WTC11 (cell line): ENCODE measurements around the gene CELF4. TPM values are rescaled to one million over a fixed set of nuclear protein-coding genes. Genes with fewer than 3 reads are reported as not detected.

Source experiments
- ATAC-seq: fragments of 200-7000 bp; cut with Tn5 transposase; 2 replicates; pipeline ENCODE4 v1.10.0; 2021; ENCODE audit warnings: mild to moderate bottlenecking, moderate library complexity
- CTCF ChIA-PET: fragments of 300-600 bp; sonication (Branson Sonifier 250); formaldehyde crosslinking; loops from one replicate; lab custom pipeline; 2021; ENCODE audit warnings: antibody characterized with exemption; lab: Charles Lee
- POLR2A ChIA-PET: fragments of 350-600 bp; sonication (Branson Sonifier 250); formaldehyde crosslinking; loops from one replicate; lab custom pipeline; 2021; ENCODE audit warnings: antibody characterized with exemption; lab: Charles Lee
- DNase-seq: peaks from one replicate; pipeline ENCODE4 v3.0.0; 2021; ENCODE audit warnings: low spot score
- H3K27ac Mint-ChIP-seq: 2 replicates; pipeline ENCODE4 v1.8.0; 2021; ENCODE audit warnings: mixed read lengths
- H3K27me3 Mint-ChIP-seq: 2 replicates; pipeline ENCODE4 v1.8.0; 2021; ENCODE audit warnings: low read depth, mild to moderate bottlenecking, moderate library complexity, mixed read lengths
- H3K36me3 Mint-ChIP-seq: 2 replicates; pipeline ENCODE4 v1.8.0; 2021; ENCODE audit warnings: mixed read lengths
- H3K4me1 Mint-ChIP-seq: 2 replicates; pipeline ENCODE4 v1.8.0; 2022; ENCODE audit warnings: mixed read lengths
- H3K4me3 Mint-ChIP-seq: 2 replicates; pipeline ENCODE4 v1.8.0; 2021; ENCODE audit warnings: mild to moderate bottlenecking, moderate library complexity, mixed read lengths
- H3K9me3 Mint-ChIP-seq: 2 replicates; pipeline ENCODE4 v1.8.0; 2021; ENCODE audit warnings: mixed read lengths
- ATF1 ChIP-seq: sonication (generic); formaldehyde crosslinking; IDR thresholded peaks from 2 replicates; pipeline ENCODE4 v1.8.1; 2023; ENCODE audit warnings: mild to moderate bottlenecking, moderate library complexity, missing genetic modification reagents
- CBFB ChIP-seq: sonication (generic); formaldehyde crosslinking; IDR thresholded peaks from 2 replicates; pipeline ENCODE4 v1.8.1; 2022; ENCODE audit warnings: mild to moderate bottlenecking, low read depth, missing genetic modification reagents
- E2F1 ChIP-seq: sonication (generic); formaldehyde crosslinking; IDR thresholded peaks from 2 replicates; pipeline ENCODE4 v1.8.0; 2022; ENCODE audit warnings: mild to moderate bottlenecking, missing genetic modification reagents
- ESRRA ChIP-seq: sonication (generic); formaldehyde crosslinking; IDR thresholded peaks from 2 replicates; pipeline ENCODE4 v1.8.1; 2022; ENCODE audit warnings: mild to moderate bottlenecking, missing genetic modification reagents, borderline replicate concordance
- FOXP1 ChIP-seq: sonication (generic); formaldehyde crosslinking; IDR thresholded peaks from 2 replicates; pipeline ENCODE4 v1.8.0; 2022; ENCODE audit warnings: missing genetic modification reagents, mild to moderate bottlenecking, moderate library complexity, borderline replicate concordance
- IRF2 ChIP-seq: sonication (generic); formaldehyde crosslinking; IDR thresholded peaks from 2 replicates; pipeline ENCODE4 v1.8.0; 2022; ENCODE audit warnings: low read depth, missing genetic modification reagents, borderline replicate concordance
- KAT7 ChIP-seq: sonication (generic); formaldehyde crosslinking; IDR thresholded peaks from 2 replicates; pipeline ENCODE4 v1.8.1; 2023; ENCODE audit warnings: missing genetic modification reagents, mild to moderate bottlenecking, borderline replicate concordance
- NFATC4 ChIP-seq: fragments of 250-450 bp; sonication (Bioruptor Pico); IDR thresholded peaks from 2 replicates; pipeline ENCODE4 v1.9.0; 2021; ENCODE audit warnings: mild to moderate bottlenecking
- NFE2L1 ChIP-seq: sonication (generic); formaldehyde crosslinking; IDR thresholded peaks from 2 replicates; pipeline ENCODE4 v1.8.1; 2023; ENCODE audit warnings: missing genetic modification reagents
- USF2 ChIP-seq: sonication (generic); formaldehyde crosslinking; IDR thresholded peaks from 2 replicates; pipeline ENCODE4 v1.8.1; 2023; ENCODE audit warnings: mild to moderate bottlenecking, missing genetic modification reagents, moderate library complexity
- ZMAT4 ChIP-seq: fragments of 250-450 bp; sonication (Bioruptor Pico); IDR thresholded peaks from 2 replicates; pipeline ENCODE4 v1.9.0; 2021; ENCODE audit warnings: mild to moderate bottlenecking
- ZNF138 ChIP-seq: sonication (generic); formaldehyde crosslinking; conservative IDR thresholded peaks from 2 replicates; pipeline ENCODE4 v1.8.1; 2022; ENCODE audit warnings: mild to moderate bottlenecking, moderate library complexity, missing genetic modification reagents
- ZNF232 ChIP-seq: sonication (generic); formaldehyde crosslinking; IDR thresholded peaks from 2 replicates; pipeline ENCODE4 v1.8.0; 2022; ENCODE audit warnings: mild to moderate bottlenecking, missing genetic modification reagents
- ZNF263 ChIP-seq: sonication (generic); formaldehyde crosslinking; IDR thresholded peaks from 2 replicates; pipeline ENCODE4 v1.8.1; 2022; ENCODE audit warnings: low read depth, mild to moderate bottlenecking, moderate library complexity, missing genetic modification reagents
- total RNA-seq: library from RNA; stranded (reverse); gene quantifications from 3 replicates; pipeline ENCODE4 v1.2.3, GENCODE V29; 2021
- TF ChIP-seq, protein P1 (sequence below): sonication (generic); formaldehyde crosslinking; IDR thresholded peaks from 2 replicates; pipeline ENCODE4 v1.8.1; 2023; ENCODE audit warnings: mild to moderate bottlenecking, moderate library complexity, missing genetic modification reagents
- TF ChIP-seq, protein P2 (sequence below): sonication (generic); formaldehyde crosslinking; IDR thresholded peaks from 2 replicates; pipeline ENCODE4 v1.8.0; 2023; ENCODE audit warnings: missing genetic modification reagents, mild to moderate bottlenecking, borderline replicate concordance
- TF ChIP-seq, protein P3 (sequence below): sonication (generic); formaldehyde crosslinking; IDR thresholded peaks from 2 replicates; pipeline ENCODE4 v1.8.1; 2022; ENCODE audit warnings: low read depth, missing genetic modification reagents, borderline replicate concordance

Gene CELF4
- total RNA-seq, 1 experiment from 2014 or later: 2.9 TPM

DNA sequence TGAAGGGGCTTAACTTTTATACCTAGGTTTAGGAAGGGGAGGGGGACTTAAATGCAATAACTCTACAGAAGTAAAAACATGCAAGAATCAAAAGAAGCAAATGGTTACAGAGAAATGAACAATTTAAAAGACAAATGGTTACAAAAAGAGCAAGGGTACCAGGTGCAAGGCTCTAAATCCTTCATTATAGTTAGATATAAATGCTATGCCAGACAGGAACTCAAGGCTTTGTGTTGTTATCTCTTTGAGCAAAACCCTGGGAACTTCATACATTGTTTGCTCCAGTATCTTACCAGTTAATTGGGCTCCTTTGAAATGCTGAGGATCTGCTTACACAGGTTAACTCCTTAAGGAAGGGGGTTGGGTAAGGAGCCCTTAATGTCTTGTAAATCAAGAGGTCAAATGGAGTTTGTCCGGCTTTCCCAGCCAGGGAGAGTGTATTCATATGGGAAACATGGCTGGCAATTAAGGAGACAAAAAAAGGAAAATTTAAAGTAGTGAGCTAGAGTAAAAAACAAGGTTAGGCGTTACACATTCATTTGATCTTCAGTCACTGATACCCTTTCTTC, 347.5 kb downstream of the CELF4 start:
- Mint-ChIP-seq H3K27ac (no peak overlapping the region), H3K9me3 (peaks cover 7% of the 10 kb centered on the region), H3K27me3 (peaks cover 100% of the 10 kb centered on the region), H3K4me1 (peaks cover 26% of the 10 kb centered on the region), H3K4me3 (peak overlapping the region; percentile 32), H3K36me3 (peaks cover 9% of the 10 kb centered on the region)
- TF ChIP-seq USF2 (CRISPR knock-in tag) (no peak), ZNF138 (CRISPR knock-in tag) (no peak), FOXP1 (CRISPR knock-in tag) (no peak)
- DNase-seq (no peak), ATAC-seq (peak; percentile 79)
- ChIA-PET CTCF (interaction anchor here (0.8 to 1.5 kb wide), 5 partner anchors 39 to 276 kb away, joined by 3 to 4 read pairs (median 3); no protein-coding TSS in a partner anchor), POLR2A (no interaction called here)

DNA sequence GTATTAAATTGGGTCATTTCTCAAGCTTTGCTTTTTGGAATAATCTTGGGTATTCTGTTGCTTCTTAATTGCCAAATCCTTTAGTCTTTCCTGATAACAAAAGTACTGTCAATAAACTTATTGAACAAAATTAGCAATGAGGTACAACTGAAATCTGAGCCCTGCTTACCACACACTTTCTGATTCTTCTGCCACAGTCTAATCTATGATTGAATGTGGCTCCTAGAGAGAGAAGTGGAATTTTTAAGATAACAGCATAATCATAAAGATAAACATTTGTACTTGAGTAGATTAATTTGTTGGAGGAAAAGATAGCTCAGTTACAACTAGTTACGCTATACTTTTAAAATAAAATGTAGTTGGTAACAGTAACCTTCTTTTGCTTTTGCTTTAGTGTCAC, 354.8 kb downstream of the CELF4 start:
- no peak for DNase-seq
- no peak for TF ChIP-seq KAT7 (CRISPR knock-in tag)
- TF ChIP-seq, protein P1, sequence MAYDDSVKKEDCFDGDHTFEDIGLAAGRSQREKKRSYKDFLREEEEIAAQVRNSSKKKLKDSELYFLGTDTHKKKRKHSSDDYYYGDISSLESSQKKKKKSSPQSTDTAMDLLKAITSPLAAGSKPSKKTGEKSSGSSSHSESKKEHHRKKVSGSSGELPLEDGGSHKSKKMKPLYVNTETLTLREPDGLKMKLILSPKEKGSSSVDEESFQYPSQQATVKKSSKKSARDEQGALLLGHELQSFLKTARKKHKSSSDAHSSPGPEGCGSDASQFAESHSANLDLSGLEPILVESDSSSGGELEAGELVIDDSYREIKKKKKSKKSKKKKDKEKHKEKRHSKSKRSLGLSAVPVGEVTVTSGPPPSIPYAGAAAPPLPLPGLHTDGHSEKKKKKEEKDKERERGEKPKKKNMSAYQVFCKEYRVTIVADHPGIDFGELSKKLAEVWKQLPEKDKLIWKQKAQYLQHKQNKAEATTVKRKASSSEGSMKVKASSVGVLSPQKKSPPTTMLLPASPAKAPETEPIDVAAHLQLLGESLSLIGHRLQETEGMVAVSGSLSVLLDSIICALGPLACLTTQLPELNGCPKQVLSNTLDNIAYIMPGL (CRISPR knock-in tag): no peak
- TF ChIP-seq, all 79 proteins: peak for 0
- Mint-ChIP-seq H3K36me3 (peaks cover 6% of the 10 kb centered on the region), H3K4me1 (peaks cover 2% of the 10 kb centered on the region; the same call in 1 of the 2 replicates), H3K27me3 (peaks cover 79% of the 10 kb centered on the region), H3K9me3 (peaks cover 7% of the 10 kb centered on the region), H3K4me3 (no peak overlapping the region), H3K27ac (no peak overlapping the region)
- ATAC-seq: no peak
- ChIA-PET CTCF (no interaction called here), POLR2A (no interaction called here)

GRCh38 chr18:37207343-37207742, 358.3 kb downstream of the CELF4 start:
- peaks cover 2% of the 10 kb centered on the region; the same call in 1 of the 2 replicates for H3K4me1 Mint-ChIP-seq
- H3K4me3 Mint-ChIP-seq: no peak overlapping the region
- peaks cover 12% of the 10 kb centered on the region for H3K9me3 Mint-ChIP-seq
- peaks cover 60% of the 10 kb centered on the region for H3K27me3 Mint-ChIP-seq
- peak; percentile 90 for ATAC-seq
- DNase-seq: no peak
- peaks cover 3% of the 10 kb centered on the region for H3K36me3 Mint-ChIP-seq
- CTCF ChIA-PET: interaction anchor here (0.6 to 1.0 kb wide), 5 partner anchors 35 to 305 kb away, joined by 3 to 5 read pairs (median 3); no protein-coding TSS in a partner anchor
- POLR2A ChIA-PET: no interaction called here
- H3K27ac Mint-ChIP-seq: no peak overlapping the region
- no peak for TF ChIP-seq ZNF232
- no peak for TF ChIP-seq KAT7 (CRISPR knock-in tag)
- no peak for TF ChIP-seq ZNF138 (CRISPR knock-in tag)
- TF ChIP-seq NFATC4 (CRISPR knock-in tag): no peak
- no peak for TF ChIP-seq ATF1 (CRISPR knock-in tag)
- no peak for TF ChIP-seq ESRRA (CRISPR knock-in tag)
- no peak for TF ChIP-seq IRF2
- TF ChIP-seq, protein P2, sequence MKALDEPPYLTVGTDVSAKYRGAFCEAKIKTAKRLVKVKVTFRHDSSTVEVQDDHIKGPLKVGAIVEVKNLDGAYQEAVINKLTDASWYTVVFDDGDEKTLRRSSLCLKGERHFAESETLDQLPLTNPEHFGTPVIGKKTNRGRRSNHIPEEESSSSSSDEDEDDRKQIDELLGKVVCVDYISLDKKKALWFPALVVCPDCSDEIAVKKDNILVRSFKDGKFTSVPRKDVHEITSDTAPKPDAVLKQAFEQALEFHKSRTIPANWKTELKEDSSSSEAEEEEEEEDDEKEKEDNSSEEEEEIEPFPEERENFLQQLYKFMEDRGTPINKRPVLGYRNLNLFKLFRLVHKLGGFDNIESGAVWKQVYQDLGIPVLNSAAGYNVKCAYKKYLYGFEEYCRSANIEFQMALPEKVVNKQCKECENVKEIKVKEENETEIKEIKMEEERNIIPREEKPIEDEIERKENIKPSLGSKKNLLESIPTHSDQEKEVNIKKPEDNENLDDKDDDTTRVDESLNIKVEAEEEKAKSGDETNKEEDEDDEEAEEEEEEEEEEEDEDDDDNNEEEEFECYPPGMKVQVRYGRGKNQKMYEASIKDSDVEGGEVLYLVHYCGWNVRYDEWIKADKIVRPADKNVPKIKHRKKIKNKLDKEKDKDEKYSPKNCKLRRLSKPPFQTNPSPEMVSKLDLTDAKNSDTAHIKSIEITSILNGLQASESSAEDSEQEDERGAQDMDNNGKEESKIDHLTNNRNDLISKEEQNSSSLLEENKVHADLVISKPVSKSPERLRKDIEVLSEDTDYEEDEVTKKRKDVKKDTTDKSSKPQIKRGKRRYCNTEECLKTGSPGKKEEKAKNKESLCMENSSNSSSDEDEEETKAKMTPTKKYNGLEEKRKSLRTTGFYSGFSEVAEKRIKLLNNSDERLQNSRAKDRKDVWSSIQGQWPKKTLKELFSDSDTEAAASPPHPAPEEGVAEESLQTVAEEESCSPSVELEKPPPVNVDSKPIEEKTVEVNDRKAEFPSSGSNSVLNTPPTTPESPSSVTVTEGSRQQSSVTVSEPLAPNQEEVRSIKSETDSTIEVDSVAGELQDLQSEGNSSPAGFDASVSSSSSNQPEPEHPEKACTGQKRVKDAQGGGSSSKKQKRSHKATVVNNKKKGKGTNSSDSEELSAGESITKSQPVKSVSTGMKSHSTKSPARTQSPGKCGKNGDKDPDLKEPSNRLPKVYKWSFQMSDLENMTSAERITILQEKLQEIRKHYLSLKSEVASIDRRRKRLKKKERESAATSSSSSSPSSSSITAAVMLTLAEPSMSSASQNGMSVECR (CRISPR knock-in tag): no peak
- TF ChIP-seq FOXP1 (CRISPR knock-in tag): no peak
- TF ChIP-seq E2F1: no peak
- TF ChIP-seq CBFB (CRISPR knock-in tag): no peak
- no peak for TF ChIP-seq NFE2L1 (CRISPR knock-in tag)
- TF ChIP-seq, protein P1 (CRISPR knock-in tag): no peak
- TF ChIP-seq, protein P3, sequence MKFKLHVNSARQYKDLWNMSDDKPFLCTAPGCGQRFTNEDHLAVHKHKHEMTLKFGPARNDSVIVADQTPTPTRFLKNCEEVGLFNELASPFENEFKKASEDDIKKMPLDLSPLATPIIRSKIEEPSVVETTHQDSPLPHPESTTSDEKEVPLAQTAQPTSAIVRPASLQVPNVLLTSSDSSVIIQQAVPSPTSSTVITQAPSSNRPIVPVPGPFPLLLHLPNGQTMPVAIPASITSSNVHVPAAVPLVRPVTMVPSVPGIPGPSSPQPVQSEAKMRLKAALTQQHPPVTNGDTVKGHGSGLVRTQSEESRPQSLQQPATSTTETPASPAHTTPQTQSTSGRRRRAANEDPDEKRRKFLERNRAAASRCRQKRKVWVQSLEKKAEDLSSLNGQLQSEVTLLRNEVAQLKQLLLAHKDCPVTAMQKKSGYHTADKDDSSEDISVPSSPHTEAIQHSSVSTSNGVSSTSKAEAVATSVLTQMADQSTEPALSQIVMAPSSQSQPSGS (CRISPR knock-in tag): no peak
- no peak for TF ChIP-seq ZNF263
- TF ChIP-seq ZMAT4 (CRISPR knock-in tag): no peak
